Ectodermal cell (in vitro differentiated cells): Measurements from ENCODE around the gene SMAD3.

ENCODE experiments used
- H3K27ac ChIP-seq: 2 replicates; pipeline ENCODE4 v1.7.0; 2013; ENCODE audit warnings: mild to moderate bottlenecking, low read depth, low read length; ENCODE audit not compliant: insufficient read depth, poor library complexity, severe bottlenecking
- H3K27me3 ChIP-seq: 2 replicates; pipeline ENCODE4 v1.7.0; 2013; ENCODE audit warnings: mild to moderate bottlenecking, low read length; ENCODE audit not compliant: insufficient read depth, control insufficient read depth, poor library complexity, severe bottlenecking
- H3K36me3 ChIP-seq: one replicate; pipeline ENCODE4 v1.7.0; 2013; ENCODE audit warnings: low read length; ENCODE audit not compliant: control insufficient read depth, insufficient read depth
- H3K4me1 ChIP-seq: one replicate; pipeline ENCODE4 v1.7.0; 2013; ENCODE audit warnings: low read length; ENCODE audit not compliant: control insufficient read depth, insufficient read depth
- H3K4me3 ChIP-seq: 2 replicates; pipeline ENCODE4 v1.7.0; 2013; ENCODE audit warnings: low read depth, low read length, control low read depth; ENCODE audit not compliant: insufficient read depth
- H3K9me3 ChIP-seq: 2 replicates; pipeline ENCODE4 v1.7.0; 2013; ENCODE audit warnings: mild to moderate bottlenecking, low read length, moderate library complexity; ENCODE audit not compliant: control insufficient read depth
- WGBS, 2 experiments: methylation state at CpG; one replicate each; pipeline ENCODE4 v1.1.7; 2013; ENCODE audit warnings: missing lambda C conversion rate in 2 of 2; 5-methylcytosine and 5-hydroxymethylcytosine counted together

The SMAD3 gene

GRCh38 chr15:67181221-67181639, 115.8 kb downstream of the SMAD3 start:
- Histone ChIP-seq H3K27ac (no peak overlapping the region), H3K4me1 (peaks cover 8% of the 10 kb centered on the region), H3K27me3 (no peaks in the 10 kb centered on the region), H3K9me3 (no peaks in the 10 kb centered on the region), H3K36me3 (peaks cover 2% of the 10 kb centered on the region), H3K4me3 (no peak overlapping the region)
- 91 to 93% methylated on average over 14 to 15 of the region's 15 CpGs for WGBS, 2 experiments

DNA sequence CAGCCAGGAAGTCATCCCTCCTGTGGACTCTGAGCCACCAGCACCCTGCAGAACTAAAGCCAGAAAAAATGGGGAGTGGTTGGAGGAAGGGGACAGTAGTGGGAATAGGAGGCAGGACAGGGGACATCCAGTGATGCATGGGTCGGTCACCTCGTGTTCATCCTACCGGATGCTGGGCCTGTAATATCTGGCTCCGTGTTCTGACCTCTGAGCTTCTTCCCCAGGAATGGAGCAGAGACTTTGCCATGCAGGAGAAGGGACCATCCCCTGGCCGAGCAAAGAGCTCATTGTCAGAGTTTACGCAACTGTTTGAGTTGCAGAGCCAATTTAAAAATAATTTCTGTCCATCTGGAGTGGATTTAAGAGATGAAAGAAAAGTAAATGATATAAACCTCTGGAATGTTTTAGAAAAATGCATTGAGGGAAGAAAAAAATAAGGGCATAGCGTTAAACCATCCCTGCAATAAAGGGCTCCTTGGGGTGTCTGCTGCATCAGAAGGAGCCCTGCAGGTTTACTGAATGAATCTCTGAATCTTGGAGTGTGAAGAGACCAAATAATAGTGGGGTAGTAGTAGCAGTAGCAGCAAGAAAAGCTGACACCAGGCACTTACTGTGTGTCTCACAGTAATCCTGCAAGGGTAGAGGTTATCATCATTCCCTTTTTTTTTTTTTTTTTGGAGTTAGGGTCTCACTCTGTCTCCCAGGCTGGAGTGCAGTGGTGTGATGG, 118.2 kb downstream of the SMAD3 start:
- no peak overlapping the region for H3K27ac ChIP-seq
- H3K36me3 ChIP-seq, result peaks cover 11% of the 10 kb centered on the region
- H3K4me3 ChIP-seq, result no peak overlapping the region
- H3K4me1 ChIP-seq, result no peaks in the 10 kb centered on the region
- WGBS, 2 experiments, result 84% methylated on average over 7 of the region's 7 CpGs
- H3K27me3 ChIP-seq, result no peaks in the 10 kb centered on the region
- H3K9me3 ChIP-seq, result no peaks in the 10 kb centered on the region

DNA sequence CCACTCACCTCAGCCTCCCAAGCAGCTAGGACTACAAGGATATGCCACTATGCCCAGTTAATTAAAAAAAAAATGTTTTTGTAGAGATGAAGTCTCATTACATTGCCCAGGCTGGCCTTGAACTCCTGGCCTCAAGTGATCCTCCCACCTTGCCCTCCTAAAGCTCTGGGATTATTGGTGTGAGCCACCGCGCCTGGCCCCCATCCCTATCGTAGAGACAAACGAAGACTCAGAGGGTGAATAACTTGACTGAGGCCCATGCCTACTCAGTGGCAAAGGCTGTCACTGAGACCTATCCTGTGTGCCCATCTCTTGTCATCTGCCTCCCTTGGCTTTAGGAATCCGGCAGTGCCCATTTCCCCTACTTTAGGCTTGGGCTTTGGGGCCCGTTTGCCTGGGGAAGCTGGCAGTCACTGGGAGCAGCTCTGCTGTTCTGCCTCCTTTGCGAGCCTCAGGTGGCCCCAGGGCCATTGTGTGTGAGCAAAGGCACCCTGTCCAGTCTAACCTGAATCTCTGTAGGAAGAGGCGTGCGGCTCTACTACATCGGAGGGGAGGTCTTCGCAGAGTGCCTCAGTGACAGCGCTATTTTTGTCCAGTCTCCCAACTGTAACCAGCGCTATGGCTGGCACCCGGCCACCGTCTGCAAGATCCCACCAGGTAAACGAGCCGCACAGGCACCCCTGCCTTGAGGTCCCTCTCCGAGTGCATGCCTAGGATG, 119.0 kb downstream of the SMAD3 start:
- WGBS, 2 experiments, result 95% methylated on average over 18 of the region's 18 CpGs
- Histone ChIP-seq H3K4me3 (no peak overlapping the region), H3K27me3 (no peaks in the 10 kb centered on the region), H3K4me1 (no peaks in the 10 kb centered on the region), H3K27ac (no peak overlapping the region), H3K36me3 (peaks cover 18% of the 10 kb centered on the region), H3K9me3 (no peaks in the 10 kb centered on the region)

DNA sequence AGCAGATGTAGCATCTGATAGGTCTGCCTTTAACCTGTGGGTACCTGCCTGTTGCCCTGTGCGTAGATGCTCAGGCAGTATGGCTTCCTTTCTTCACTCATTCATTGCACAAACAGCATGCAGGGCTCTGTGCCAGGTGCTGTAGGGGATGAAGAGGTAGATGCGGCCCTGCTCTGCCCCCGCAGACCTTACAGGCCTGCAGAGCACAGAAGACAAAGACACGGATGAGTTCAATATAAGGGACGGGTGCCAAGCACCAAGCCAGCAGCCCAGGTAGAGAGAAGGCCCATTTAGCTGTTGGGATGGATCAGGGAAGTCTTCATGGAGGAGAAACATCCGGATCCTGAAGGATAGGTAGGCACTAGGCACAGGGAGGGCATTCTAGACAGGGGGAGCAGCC, 119.6 kb downstream of the SMAD3 start:
- H3K9me3 ChIP-seq, result no peaks in the 10 kb centered on the region
- H3K27me3 ChIP-seq, result no peaks in the 10 kb centered on the region
- no peaks in the 10 kb centered on the region for H3K4me1 ChIP-seq
- H3K4me3 ChIP-seq, result no peak overlapping the region
- H3K36me3 ChIP-seq, result peaks cover 25% of the 10 kb centered on the region
- no peak overlapping the region for H3K27ac ChIP-seq
- 87 to 88% methylated on average over 6 of the region's 6 CpGs for WGBS, 2 experiments

DNA sequence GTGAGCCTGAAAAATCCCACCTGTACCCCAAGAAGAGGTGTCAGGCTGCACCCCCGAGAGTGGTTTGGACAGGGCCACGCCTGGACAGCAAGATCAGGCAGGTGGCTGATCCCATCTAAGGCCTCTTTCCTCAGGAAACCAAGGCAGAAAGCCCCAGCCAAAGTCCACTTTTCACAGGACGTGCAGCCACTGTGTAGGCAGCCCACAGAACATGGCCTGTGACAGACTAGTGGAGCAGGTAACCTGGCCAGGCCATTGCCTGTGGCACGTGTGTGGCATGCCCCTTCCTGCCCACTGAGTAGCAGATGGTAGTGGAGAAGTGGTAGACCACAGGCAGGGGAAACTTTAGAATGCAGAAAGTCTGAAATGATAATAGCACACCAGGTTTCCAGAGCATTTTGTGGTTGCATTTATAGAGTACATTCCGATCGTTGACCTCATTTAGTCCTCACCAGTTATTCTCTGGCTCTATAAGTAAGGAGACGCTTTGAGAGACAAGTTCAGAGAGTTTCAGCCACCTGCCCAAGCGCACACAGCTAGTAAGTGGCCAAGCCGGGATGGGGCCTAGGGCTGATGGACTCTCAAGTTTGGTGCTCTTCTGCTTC, 120.3 kb downstream of the SMAD3 start:
- Histone ChIP-seq H3K9me3 (no peaks in the 10 kb centered on the region), H3K27me3 (no peaks in the 10 kb centered on the region), H3K4me3 (no peak overlapping the region), H3K4me1 (no peaks in the 10 kb centered on the region), H3K36me3 (peaks cover 30% of the 10 kb centered on the region), H3K27ac (no peak overlapping the region)
- 95% methylated on average over 9 of the region's 9 CpGs for WGBS, 2 experiments

DNA sequence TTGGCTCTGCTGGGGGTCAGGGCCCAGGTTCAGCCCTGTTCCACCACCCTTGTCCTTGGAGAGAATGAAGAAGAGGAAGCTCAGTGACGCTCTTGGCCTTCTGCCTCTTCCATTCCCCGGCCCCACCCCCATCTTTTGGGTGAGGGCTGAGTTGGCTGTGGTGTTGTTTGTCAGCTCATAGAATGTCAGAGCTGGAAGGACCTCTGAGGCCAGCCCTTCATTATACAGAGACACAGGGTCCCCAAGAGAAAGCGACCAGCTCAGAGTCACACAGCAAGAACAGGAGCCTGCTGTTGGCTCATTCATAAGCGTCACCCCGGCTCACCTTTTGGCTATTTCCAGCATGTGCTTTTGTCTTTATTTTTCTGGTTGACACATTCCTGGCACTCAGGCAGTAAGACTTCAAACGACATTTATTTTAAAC, 120.8 kb downstream of the SMAD3 start:
- H3K27me3 ChIP-seq, result no peaks in the 10 kb centered on the region
- no peaks in the 10 kb centered on the region for H3K4me1 ChIP-seq
- no peaks in the 10 kb centered on the region for H3K9me3 ChIP-seq
- H3K36me3 ChIP-seq, result peaks cover 34% of the 10 kb centered on the region
- WGBS, 2 experiments, result 93 to 97% methylated on average over 6 of the region's 6 CpGs
- no peak overlapping the region for H3K4me3 ChIP-seq
- H3K27ac ChIP-seq, result no peak overlapping the region

- Histone ChIP-seq H3K4me1 (no peaks in the 10 kb centered on the region), H3K4me3 (no peak overlapping the region), H3K27ac (no peak overlapping the region), H3K36me3 (peaks cover 34% of the 10 kb centered on the region), H3K9me3 (no peaks in the 10 kb centered on the region), H3K27me3 (no peaks in the 10 kb centered on the region)
- 94 to 97% methylated on average over 4 of the region's 4 CpGs for WGBS, 2 experiments
These were observed 121.3 kb downstream of the SMAD3 start for GRCh38 chr15:67186688-67187087.

- Histone ChIP-seq H3K36me3 (peaks cover 34% of the 10 kb centered on the region), H3K4me1 (no peaks in the 10 kb centered on the region), H3K27me3 (no peaks in the 10 kb centered on the region), H3K27ac (no peak overlapping the region), H3K4me3 (no peak overlapping the region), H3K9me3 (no peaks in the 10 kb centered on the region)
- WGBS, 2 experiments, result 96 to 97% methylated on average over 12 of the region's 12 CpGs
These were observed 122.0 kb downstream of the SMAD3 start for GRCh38 chr15:67187351-67187854.

- peaks cover 34% of the 10 kb centered on the region for H3K36me3 ChIP-seq
- H3K9me3 ChIP-seq, result no peaks in the 10 kb centered on the region
- H3K27me3 ChIP-seq, result no peaks in the 10 kb centered on the region
- no peaks in the 10 kb centered on the region for H3K4me1 ChIP-seq
- WGBS, 2 experiments, result 94 to 97% methylated on average over 8 of the region's 8 CpGs
- no peak overlapping the region for H3K4me3 ChIP-seq
- no peak overlapping the region for H3K27ac ChIP-seq
These were observed 123.3 kb downstream of the SMAD3 start for GRCh38 chr15:67188551-67189218.
